A673 (cell line): ENCODE data around the gene LPCAT1. TPM values are rescaled to one million over a fixed set of nuclear protein-coding genes. Genes with fewer than 3 reads are reported as not detected.

Experiments used
- BruUV-seq: library from RNA; stranded (reverse); fragments of 400-500 nt; replicated peaks from 2 replicates; lab custom pipeline; 2021; lab: Mats Ljungman, UMichigan
- CTCF ChIA-PET: fragments of 300-600 bp; sonication (Branson Sonifier 250); formaldehyde crosslinking; loops from one replicate; lab custom pipeline; 2022; ENCODE audit warnings: antibody characterized with exemption; lab: Charles Lee
- POLR2A ChIA-PET: fragments of 300-600 bp; sonication (Branson Sonifier 250); formaldehyde crosslinking; loops from one replicate; lab custom pipeline; 2022; ENCODE audit warnings: antibody characterized with exemption; ENCODE audit not compliant: low non-redundant PET; lab: Charles Lee
- DNase-seq: peaks from one replicate; pipeline ENCODE4 v3.0.0-alpha.2; 2015; ENCODE audit warnings: low spot score
- H3K27ac ChIP-seq: fragments of 200-600 bp; sonication (generic); 2 replicates; pipeline ENCODE4 v1.5.1; 2016; ENCODE audit warnings: mixed run types, low read depth, mild to moderate bottlenecking, mixed read lengths, antibody characterized with exemption, low read length; ENCODE audit not compliant: poor library complexity, severe bottlenecking
- H3K27me3 ChIP-seq: fragments of 200-600 bp; sonication (generic); replicated peaks from 2 replicates; pipeline ENCODE4 v1.6.1; 2017; ENCODE audit warnings: mixed run types, low read depth, mild to moderate bottlenecking, mixed read lengths, antibody characterized with exemption, low read length; ENCODE audit not compliant: insufficient read depth, poor library complexity
- H3K36me3 ChIP-seq: fragments of 200-600 bp; sonication (generic); 2 replicates; pipeline ENCODE4 v1.6.1; 2016; ENCODE audit warnings: mixed run types, mild to moderate bottlenecking, mixed read lengths, antibody characterized with exemption, low read length; ENCODE audit not compliant: insufficient read depth, poor library complexity, severe bottlenecking
- H3K4me1 ChIP-seq: fragments of 200-600 bp; sonication (generic); 2 replicates; pipeline ENCODE4 v1.6.1; 2017; ENCODE audit warnings: mixed run types, mild to moderate bottlenecking, mixed read lengths, antibody characterized with exemption, low read length; ENCODE audit not compliant: insufficient read depth, poor library complexity, severe bottlenecking
- H3K4me3 ChIP-seq: fragments of 200-600 bp; sonication (generic); 2 replicates; pipeline ENCODE4 v1.5.1; 2016; ENCODE audit warnings: low read depth, mixed run types, mild to moderate bottlenecking, mixed read lengths, low read length; ENCODE audit not compliant: poor library complexity, severe bottlenecking
- H3K9me3 ChIP-seq: fragments of 200-600 bp; sonication (generic); 2 replicates; pipeline ENCODE4 v1.6.1; 2016; ENCODE audit warnings: mixed run types, low read depth, mild to moderate bottlenecking, mixed read lengths, antibody characterized with exemption, low read length; ENCODE audit not compliant: poor library complexity, severe bottlenecking
- CTCF ChIP-seq: fragments of 300-800, 200-600 bp; sonication (generic); conservative IDR thresholded peaks from 2 replicates; pipeline ENCODE4 v1.5.1; 2017; ENCODE audit warnings: low read depth, mild to moderate bottlenecking, antibody characterized with exemption, low read length, moderate library complexity, mixed read lengths
- EZH2 ChIP-seq: fragments of 200-600 bp; sonication (generic); IDR thresholded peaks from 2 replicates; pipeline ENCODE4 v1.6.1; 2017; ENCODE audit warnings: borderline replicate concordance, low read depth, mild to moderate bottlenecking, mixed read lengths, antibody characterized with exemption, low read length; ENCODE audit not compliant: poor library complexity, severe bottlenecking
- intact Hi-C: fragments of 100-400 bp; cut with micrococcal nuclease; formaldehyde crosslinking; loops from one replicate; pipeline ENCODE4 v1.10.0; 2022; ENCODE audit not compliant: unreplicated experiment
- total RNA-seq: library from RNA; stranded (reverse); gene quantifications from 2 replicates; pipeline ENCODE4 v1.2.3, GENCODE V29; 2021

Gene LPCAT1
- total RNA-seq, 1 experiment from 2014 or later = 97.3 TPM

GRCh38 chr5:1497795-1498622 lies 25.8 kb downstream of the LPCAT1 start:
- H3K9me3 ChIP-seq = no peaks in the 10 kb centered on the region
- no peaks in the 10 kb centered on the region for H3K27me3 ChIP-seq
- BruUV-seq = no TSS peak
- CTCF ChIA-PET = no interaction called here
- H3K4me1 ChIP-seq = no peaks in the 10 kb centered on the region
- no peak overlapping the region for H3K27ac ChIP-seq
- peaks cover 9% of the 10 kb centered on the region for H3K36me3 ChIP-seq
- no peak for TF ChIP-seq EZH2
- no peak for TF ChIP-seq CTCF
- H3K4me3 ChIP-seq = no peak overlapping the region
- POLR2A ChIA-PET = no interaction called here
- intact Hi-C loops = no loop called here
- no peak for DNase-seq

GRCh38 chr5:1497242-1497777 lies 26.4 kb downstream of the LPCAT1 start:
- H3K4me3 ChIP-seq = no peak overlapping the region
- H3K27ac ChIP-seq = no peak overlapping the region
- ChIA-PET CTCF (no interaction called here), POLR2A (no interaction called here)
- H3K36me3 ChIP-seq = peaks cover 14% of the 10 kb centered on the region
- no peak for DNase-seq
- H3K27me3 ChIP-seq = no peaks in the 10 kb centered on the region
- intact Hi-C loops = no loop called here
- H3K4me1 ChIP-seq = no peaks in the 10 kb centered on the region
- BruUV-seq = no TSS peak
- no peak for TF ChIP-seq CTCF
- TF ChIP-seq EZH2 = no peak
- H3K9me3 ChIP-seq = no peaks in the 10 kb centered on the region

GRCh38 chr5:1495525-1495897 lies 28.2 kb downstream of the LPCAT1 start:
- ChIA-PET CTCF (no interaction called here), POLR2A (no interaction called here)
- no TSS peak for BruUV-seq
- Histone ChIP-seq H3K4me1 (no peaks in the 10 kb centered on the region), H3K9me3 (no peaks in the 10 kb centered on the region), H3K36me3 (peaks cover 30% of the 10 kb centered on the region), H3K27me3 (no peaks in the 10 kb centered on the region), H3K27ac (no peak overlapping the region), H3K4me3 (no peak overlapping the region)
- TF ChIP-seq CTCF (no peak), EZH2 (no peak)
- intact Hi-C loops = no loop called here
- DNase-seq = no peak
